WERI-Rb-1 (cell line): ENCODE data around the gene UTF1.

Experiments used
- DNase-seq: peaks from one replicate; pipeline ENCODE4 v3.0.0-alpha.2; 2020
- H3K27ac ChIP-seq: fragments of 250-450 bp; sonication (Bioruptor Pico); 2 replicates; pipeline ENCODE4 v1.5.1; 2020; ENCODE audit warnings: mild to moderate bottlenecking, moderate library complexity
- H3K27me3 ChIP-seq: fragments of 250-450 bp; sonication (Bioruptor Pico); 2 replicates; pipeline ENCODE4 v1.5.1; 2021; ENCODE audit warnings: mild to moderate bottlenecking, low read depth, moderate library complexity; ENCODE audit not compliant: insufficient read depth, severe bottlenecking
- H3K36me3 ChIP-seq: fragments of 250-450 bp; sonication (Bioruptor Pico); 2 replicates; pipeline ENCODE4 v1.5.1; 2020; ENCODE audit warnings: mild to moderate bottlenecking, moderate library complexity
- H3K4me3 ChIP-seq: 2 replicates; pipeline ENCODE4 v1.5.1; 2011; ENCODE audit warnings: low read depth, mild to moderate bottlenecking, control low read depth, low read length
- H3K9me3 ChIP-seq: fragments of 250-450 bp; sonication (Bioruptor Pico); 2 replicates; pipeline ENCODE4 v1.5.1; 2021; ENCODE audit warnings: mild to moderate bottlenecking, moderate library complexity; ENCODE audit not compliant: severe bottlenecking
- CTCF ChIP-seq: IDR thresholded peaks from 2 replicates; pipeline ENCODE4 v1.5.1; 2011; ENCODE audit warnings: low read depth, mild to moderate bottlenecking, control low read depth, inconsistent platforms, low read length

Gene UTF1

GRCh38 chr10:133267829-133268228 is 37.8 kb downstream of the UTF1 start:
- 0 out of 2 replicates have a peak, but pooled peaks have one; percentile 13 for TF ChIP-seq CTCF
- H3K9me3 ChIP-seq, result no peaks in the 10 kb centered on the region
- DNase-seq, result no peak
- H3K27me3 ChIP-seq, result no peaks in the 10 kb centered on the region
- no peaks in the 10 kb centered on the region for H3K36me3 ChIP-seq
- H3K4me3 ChIP-seq, result no peak overlapping the region
- no peak overlapping the region for H3K27ac ChIP-seq

GRCh38 chr10:133268532-133268931 is 38.5 kb downstream of the UTF1 start:
- no peak overlapping the region for H3K4me3 ChIP-seq
- no peak for DNase-seq
- no peaks in the 10 kb centered on the region for H3K27me3 ChIP-seq
- H3K36me3 ChIP-seq, result no peaks in the 10 kb centered on the region
- no peak overlapping the region for H3K27ac ChIP-seq
- no peak for TF ChIP-seq CTCF
- H3K9me3 ChIP-seq, result no peaks in the 10 kb centered on the region

- no peaks in the 10 kb centered on the region for H3K36me3 ChIP-seq
- no peaks in the 10 kb centered on the region for H3K27me3 ChIP-seq
- TF ChIP-seq CTCF, result no peak
- H3K9me3 ChIP-seq, result no peaks in the 10 kb centered on the region
- H3K27ac ChIP-seq, result no peak overlapping the region
- no peak overlapping the region for H3K4me3 ChIP-seq
- no peak for DNase-seq
Measured at GRCh38 chr10:133269367-133269766, 39.4 kb downstream of the UTF1 start.

GRCh38 chr10:133270204-133270603 is 40.2 kb downstream of the UTF1 start:
- no peak for DNase-seq
- no peak for TF ChIP-seq CTCF
- Histone ChIP-seq H3K27ac (no peak overlapping the region), H3K4me3 (no peak overlapping the region), H3K36me3 (no peaks in the 10 kb centered on the region), H3K27me3 (no peaks in the 10 kb centered on the region), H3K9me3 (no peaks in the 10 kb centered on the region)

- H3K27me3 ChIP-seq, result peaks cover 2% of the 10 kb centered on the region
- TF ChIP-seq CTCF, result no peak
- no peaks in the 10 kb centered on the region for H3K36me3 ChIP-seq
- H3K27ac ChIP-seq, result no peak overlapping the region
- no peaks in the 10 kb centered on the region for H3K9me3 ChIP-seq
- H3K4me3 ChIP-seq, result no peak overlapping the region
- no peak for DNase-seq
Measured at GRCh38 chr10:133270773-133271297, 40.8 kb downstream of the UTF1 start.

GRCh38 chr10:133271521-133272300 is 41.7 kb downstream of the UTF1 start:
- H3K27ac ChIP-seq, result no peak overlapping the region
- no peak overlapping the region for H3K4me3 ChIP-seq
- no peak for TF ChIP-seq CTCF
- DNase-seq, result no peak
- H3K27me3 ChIP-seq, result peaks cover 10% of the 10 kb centered on the region
- H3K9me3 ChIP-seq, result no peaks in the 10 kb centered on the region
- H3K36me3 ChIP-seq, result no peaks in the 10 kb centered on the region
